Epithelial cell of proximal tubule (primary cell): ENCODE data around the gene ASCL2. TPM values are rescaled to one million over a fixed set of nuclear protein-coding genes. Genes with fewer than 3 reads are reported as not detected.

ENCODE experiments used
- DNase-seq: peaks from one replicate; pipeline ENCODE4 v3.0.0-alpha.2; 2011; ENCODE audit warnings: low read depth
- H3K4me3 ChIP-seq: 2 replicates; pipeline ENCODE4 v1.5.1; 2011; ENCODE audit warnings: low read depth, mild to moderate bottlenecking, low read length
- CTCF ChIP-seq: conservative IDR thresholded peaks from 2 replicates; pipeline ENCODE4 v1.5.1; 2012; ENCODE audit warnings: low read depth, mild to moderate bottlenecking, low read length
- total RNA-seq: library from RNA; depleted of rRNA; stranded (reverse); fragments of >200 nt; gene quantifications from 2 replicates; pipeline ENCODE4 v1.2.3, GENCODE V29; 2015

ASCL2 gene
- total RNA-seq, 1 donor from 2014 or later: 0.12 TPM

- H3K4me3 ChIP-seq: no peak overlapping the region
- no peak for TF ChIP-seq CTCF
- no peak for DNase-seq
Measured at GRCh38 chr11:2299773-2300172, 29.4 kb upstream of the ASCL2 start.

- no peak overlapping the region for H3K4me3 ChIP-seq
- no peak for DNase-seq
- TF ChIP-seq CTCF: peak; percentile 65
Measured at GRCh38 chr11:2298795-2299761, 28.7 kb upstream of the ASCL2 start.

GRCh38 chr11:2298131-2298794 lies 27.9 kb upstream of the ASCL2 start:
- no peak for TF ChIP-seq CTCF
- no peak overlapping the region for H3K4me3 ChIP-seq
- DNase-seq: no peak

GRCh38 chr11:2297623-2298030 lies 27.2 kb upstream of the ASCL2 start:
- H3K4me3 ChIP-seq: no peak overlapping the region
- no peak for TF ChIP-seq CTCF
- no peak for DNase-seq

GRCh38 chr11:2296913-2297622 lies 26.7 kb upstream of the ASCL2 start:
- no peak for DNase-seq
- TF ChIP-seq CTCF: no peak
- H3K4me3 ChIP-seq: no peak overlapping the region

GRCh38 chr11:2295971-2296912 lies 25.9 kb upstream of the ASCL2 start:
- no peak for TF ChIP-seq CTCF
- DNase-seq: no peak
- H3K4me3 ChIP-seq: no peak overlapping the region
